HAP-1 (cell line): ENCODE data around the gene KRABD2.
"Not testable (repeated sequence)": the region's sequence is repeated elsewhere in the genome, so short reads cannot be mapped to it uniquely, and the experiment has no call there.

Experiments
- DNase-seq, 2 experiments: peaks; one replicate each; pipeline ENCODE4 v3.0.0-alpha.2; 2016 to 2020; ENCODE audit warnings: low spot score in 2 of 2
- H3K27me3 ChIP-seq: fragments of 250-450 bp; sonication (Bioruptor Pico); 2 replicates; pipeline ENCODE4 v1.5.1; 2020; ENCODE audit warnings: low read depth, mild to moderate bottlenecking, moderate library complexity
- H3K36me3 ChIP-seq: fragments of 250-450 bp; sonication (Bioruptor Pico); replicated peaks from 2 replicates; pipeline ENCODE4 v1.5.1; 2020; ENCODE audit warnings: mild to moderate bottlenecking
- H3K4me1 ChIP-seq: fragments of 250-450 bp; sonication (Bioruptor Pico); 2 replicates; pipeline ENCODE4 v1.5.1; 2020; ENCODE audit warnings: mild to moderate bottlenecking
- H3K4me3 ChIP-seq: fragments of 250-450 bp; sonication (Bioruptor Pico); 2 replicates; pipeline ENCODE4 v1.5.1; 2020; ENCODE audit warnings: mild to moderate bottlenecking, moderate library complexity
- H3K9me3 ChIP-seq: fragments of 250-450 bp; sonication (Bioruptor Pico); 2 replicates; pipeline ENCODE4 v1.5.1; 2020; ENCODE audit warnings: mild to moderate bottlenecking, moderate library complexity
- in situ Hi-C: fragments of 300-500 bp; cut with MboI; formaldehyde crosslinking; loops from 3 replicates; pipeline ENCODE4 v1.14.3; 2020; ENCODE audit warnings: low sequenced_read_pairs, inconsistent platforms, mixed read lengths

The KRABD2 gene

GRCh38 chr17:8406174-8406573 lies 29.7 kb upstream of the KRABD2 start:
- no peaks in the 10 kb centered on the region for H3K36me3 ChIP-seq
- H3K9me3 ChIP-seq, result no peaks in the 10 kb centered on the region
- peaks cover 4% of the 10 kb centered on the region; the same call in 1 of the 2 replicates for H3K4me1 ChIP-seq
- H3K4me3 ChIP-seq, result no peak overlapping the region
- H3K27me3 ChIP-seq, result peaks cover under 1% of the 10 kb centered on the region; the same call in 1 of the 2 replicates
- DNase-seq, result no peak
- in situ Hi-C loops, result no loop called here

DNA sequence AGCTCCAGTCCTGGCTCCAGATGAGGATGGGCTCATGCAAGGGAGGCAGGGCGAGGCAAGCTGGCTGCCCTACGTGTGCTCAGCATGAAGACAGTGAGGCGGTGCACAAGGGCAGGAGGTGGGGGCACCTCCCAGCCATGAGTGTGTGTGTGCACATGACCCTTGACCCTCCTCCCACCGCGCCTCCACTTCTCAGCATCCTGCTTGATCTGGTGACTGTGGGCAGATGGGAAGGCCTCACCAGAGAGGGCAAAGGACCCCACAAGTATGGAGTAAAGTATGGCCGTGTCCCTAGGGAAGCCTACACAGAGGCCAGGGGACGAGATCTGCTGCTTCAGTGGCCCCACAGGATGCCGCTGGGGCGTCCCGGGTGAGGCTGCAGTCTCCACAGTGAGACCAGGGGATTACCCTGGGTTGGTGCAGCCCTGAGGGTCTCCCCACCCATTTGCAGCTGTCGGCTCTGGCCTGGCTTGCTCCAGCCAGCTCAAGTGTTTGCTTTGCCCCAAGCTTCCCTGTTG lies 29.1 kb upstream of the KRABD2 start:
- Histone ChIP-seq H3K9me3 (no peaks in the 10 kb centered on the region), H3K4me1 (peaks cover 2% of the 10 kb centered on the region), H3K36me3 (no peaks in the 10 kb centered on the region), H3K4me3 (no peak overlapping the region), H3K27me3 (peaks cover 6% of the 10 kb centered on the region)
- in situ Hi-C loops, result no loop called here
- DNase-seq, result no peak

- in situ Hi-C loops, result no loop called here
- Histone ChIP-seq H3K4me1 (no peaks in the 10 kb centered on the region; the same call in 1 of the 2 replicates), H3K9me3 (no peaks in the 10 kb centered on the region), H3K4me3 (no peak overlapping the region), H3K27me3 (peaks cover 20% of the 10 kb centered on the region), H3K36me3 (no peaks in the 10 kb centered on the region)
- DNase-seq, result no peak
Observed at GRCh38 chr17:8402921-8403536, 26.5 kb upstream of the KRABD2 start.

DNA sequence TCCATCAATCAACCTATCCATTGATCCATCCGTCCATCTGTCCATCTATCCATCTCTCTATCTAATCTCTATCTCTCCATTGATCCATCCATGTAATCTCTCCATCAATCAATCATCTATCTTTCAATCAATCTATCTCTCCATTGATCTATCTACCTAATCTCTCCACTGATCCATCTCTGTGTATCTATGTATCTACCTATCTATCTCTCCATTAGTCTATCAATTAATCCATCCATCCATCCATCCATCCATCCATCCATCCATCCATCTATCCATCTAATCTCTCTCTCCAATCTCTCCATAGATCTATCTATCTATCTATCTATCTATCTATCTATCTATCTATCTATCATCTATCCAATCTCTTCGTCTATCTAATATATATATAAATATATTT lies 24.6 kb upstream of the KRABD2 start:
- no peaks in the 10 kb centered on the region for H3K36me3 ChIP-seq
- no peak overlapping the region for H3K4me3 ChIP-seq
- no peak for DNase-seq
- no peaks in the 10 kb centered on the region for H3K9me3 ChIP-seq
- peaks cover 31% of the 10 kb centered on the region for H3K27me3 ChIP-seq
- in situ Hi-C loops, result no loop called here
- no peaks in the 10 kb centered on the region; the same call in 1 of the 2 replicates for H3K4me1 ChIP-seq

DNA sequence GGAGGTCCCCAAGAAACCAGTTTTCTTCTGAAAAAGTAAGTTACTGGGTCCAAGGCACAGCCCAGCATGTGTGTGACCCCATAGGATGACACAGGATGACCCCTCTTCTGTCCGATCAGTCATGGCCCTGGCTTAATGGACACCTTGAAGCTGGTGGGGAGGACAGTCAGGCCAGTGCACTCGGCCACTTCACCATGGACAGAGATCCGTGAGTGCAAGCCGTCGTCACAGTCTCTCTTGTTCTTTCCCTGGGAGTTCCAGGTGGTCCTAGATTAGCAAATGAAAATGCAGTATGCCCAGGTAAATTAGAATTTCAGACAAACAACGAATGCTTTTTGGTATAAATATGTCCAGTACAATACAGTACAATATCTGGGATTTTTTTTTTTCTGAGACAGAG lies 22.5 kb upstream of the KRABD2 start:
- in situ Hi-C loops, result no loop called here
- Histone ChIP-seq H3K9me3 (no peaks in the 10 kb centered on the region), H3K4me1 (no peaks in the 10 kb centered on the region; the same call in 1 of the 2 replicates), H3K27me3 (peaks cover 40% of the 10 kb centered on the region), H3K4me3 (no peak overlapping the region), H3K36me3 (no peaks in the 10 kb centered on the region)
- no peak for DNase-seq

GRCh38 chr17:8397636-8398035 lies 21.1 kb upstream of the KRABD2 start, which contains the start of gene RNF222:
RNF222 (minus strand) TSS chr17:8397827; CDS start chr17:8393461, 4,366 bp downstream.
- Histone ChIP-seq H3K9me3 (no peaks in the 10 kb centered on the region), H3K36me3 (no peaks in the 10 kb centered on the region), H3K27me3 (peaks cover 44% of the 10 kb centered on the region), H3K4me3 (no peak within 1 kb of the TSS), H3K4me1 (no peaks in the 10 kb centered on the region; the same call in 1 of the 2 replicates)
- in situ Hi-C loops, result no loop called here
- no peak for DNase-seq

GRCh38 chr17:8394497-8394896 lies 18.0 kb upstream of the KRABD2 start:
- DNase-seq, H3K9me3 ChIP-seq, in situ Hi-C loops, H3K4me3 ChIP-seq, H3K4me1 ChIP-seq, H3K36me3 ChIP-seq: not testable (repeated sequence)
- H3K27me3 ChIP-seq, result peaks cover 35% of the 10 kb centered on the region

DNA sequence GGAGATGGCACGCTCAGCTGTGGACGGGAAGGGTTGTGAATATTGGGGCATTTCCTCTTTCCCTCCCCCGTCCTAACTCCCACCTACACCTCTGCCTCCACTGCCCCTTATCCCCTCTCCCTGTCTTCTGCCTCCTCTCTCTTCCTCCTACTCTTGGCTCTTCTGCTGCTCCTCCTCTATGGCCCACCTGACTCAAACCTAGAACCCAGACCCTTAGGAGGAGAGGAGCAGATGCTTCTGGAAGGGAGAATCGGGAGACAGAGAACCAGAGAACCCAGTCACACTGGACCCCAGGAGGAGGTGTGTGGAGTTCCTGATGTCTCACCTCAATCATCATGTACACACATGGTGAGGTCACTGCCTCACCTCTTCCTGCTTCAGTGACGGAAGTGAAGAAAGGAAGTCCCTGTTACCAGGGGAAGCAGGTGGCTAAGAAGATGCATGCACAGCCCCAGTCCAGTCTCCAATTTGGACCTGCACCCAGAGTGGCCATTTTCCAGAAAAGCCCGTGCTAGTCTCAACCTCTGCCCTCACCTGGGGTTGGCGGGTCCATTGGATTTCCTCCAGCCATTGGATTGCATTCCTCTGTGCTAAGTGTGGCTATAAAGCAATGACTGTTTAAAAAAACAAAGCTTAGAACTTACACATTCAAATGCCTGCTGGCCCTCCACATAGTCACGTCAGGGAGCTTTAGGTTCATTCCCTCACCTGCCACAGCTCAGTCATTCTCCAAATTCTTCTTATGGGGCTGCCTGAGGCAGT lies 17.1 kb upstream of the KRABD2 start:
- Histone ChIP-seq H3K27me3 (peaks cover 30% of the 10 kb centered on the region), H3K36me3 (no peaks in the 10 kb centered on the region), H3K4me3 (no peak overlapping the region), H3K9me3 (no peaks in the 10 kb centered on the region), H3K4me1 (no peaks in the 10 kb centered on the region)
- no peak for DNase-seq
- in situ Hi-C loops, result no loop called here

- Histone ChIP-seq H3K27me3 (peaks cover 23% of the 10 kb centered on the region), H3K4me3 (no peak overlapping the region), H3K4me1 (no peaks in the 10 kb centered on the region), H3K36me3 (no peaks in the 10 kb centered on the region), H3K9me3 (no peaks in the 10 kb centered on the region)
- in situ Hi-C loops, result no loop called here
- no peak for DNase-seq
Observed at GRCh38 chr17:8392674-8393469, 16.4 kb upstream of the KRABD2 start.

GRCh38 chr17:8392274-8392673 lies 15.8 kb upstream of the KRABD2 start:
- Histone ChIP-seq H3K4me3 (no peak overlapping the region), H3K36me3 (no peaks in the 10 kb centered on the region), H3K27me3 (peaks cover 17% of the 10 kb centered on the region), H3K4me1 (no peaks in the 10 kb centered on the region), H3K9me3 (no peaks in the 10 kb centered on the region)
- in situ Hi-C loops, result no loop called here
- DNase-seq, result no peak

DNA sequence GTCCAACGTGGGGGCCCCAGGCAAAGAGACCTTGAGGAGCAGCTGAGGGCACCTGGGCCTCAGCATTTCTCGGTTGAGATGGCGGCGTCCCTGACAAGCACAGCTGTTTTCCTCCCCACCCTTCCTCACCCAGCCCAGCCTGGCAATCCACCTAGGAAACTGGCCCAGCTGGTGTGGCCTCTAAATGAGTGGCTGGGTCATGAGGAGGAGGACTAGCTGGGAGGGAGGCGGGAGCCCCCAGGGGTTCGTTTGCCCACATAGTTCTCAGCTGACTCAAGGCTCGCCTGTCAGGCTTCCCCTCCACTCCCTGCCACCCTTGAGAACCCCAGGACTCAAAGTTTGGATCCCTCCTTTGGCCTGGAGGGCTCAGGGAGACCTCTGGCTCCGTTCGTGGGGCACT lies 15.2 kb upstream of the KRABD2 start:
- no peak for DNase-seq
- Histone ChIP-seq H3K4me1 (no peaks in the 10 kb centered on the region), H3K36me3 (no peaks in the 10 kb centered on the region), H3K4me3 (no peak overlapping the region), H3K27me3 (peaks cover 16% of the 10 kb centered on the region), H3K9me3 (no peaks in the 10 kb centered on the region)
- in situ Hi-C loops, result no loop called here

- DNase-seq, result no peak
- no peaks in the 10 kb centered on the region; the same call in 1 of the 2 replicates for H3K27me3 ChIP-seq
- no peaks in the 10 kb centered on the region for H3K36me3 ChIP-seq
- in situ Hi-C loops, result loop anchor here (10.0 kb wide), 1 partner anchor 357 kb away; the partner anchor contains the start of gene CCDC42
- no peaks in the 10 kb centered on the region for H3K9me3 ChIP-seq
- H3K4me3 ChIP-seq, result no peak overlapping the region
- peaks cover 5% of the 10 kb centered on the region; the same call in 1 of the 2 replicates for H3K4me1 ChIP-seq
Observed at GRCh38 chr17:8387914-8388651, 11.6 kb upstream of the KRABD2 start.

DNA sequence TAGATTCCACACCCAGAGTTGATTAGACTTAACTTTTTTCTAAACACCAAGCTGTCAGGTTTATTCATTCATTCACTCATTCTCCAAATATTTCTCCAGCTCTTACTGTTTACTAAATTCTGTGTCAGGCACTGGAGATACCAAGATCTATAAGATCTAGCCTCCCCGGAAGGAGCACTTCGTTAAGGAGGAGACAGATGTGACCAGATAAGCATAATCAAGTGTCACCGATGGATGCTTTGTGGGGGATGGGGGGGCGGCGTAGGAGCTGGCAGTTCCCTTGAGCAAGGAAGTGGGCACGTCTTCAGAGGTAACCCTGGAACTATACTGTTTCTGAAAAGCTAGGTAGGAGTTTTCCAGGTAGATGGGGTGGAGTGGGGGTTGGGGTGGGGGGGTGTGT lies 10.3 kb upstream of the KRABD2 start:
- Histone ChIP-seq H3K9me3 (no peaks in the 10 kb centered on the region), H3K4me3 (no peak overlapping the region), H3K4me1 (peaks cover 6% of the 10 kb centered on the region), H3K36me3 (peaks cover 8% of the 10 kb centered on the region), H3K27me3 (no peaks in the 10 kb centered on the region; the same call in 1 of the 2 replicates)
- no peak for DNase-seq
- in situ Hi-C loops, result loop anchor here (10.0 kb wide), 1 partner anchor 358 kb away; the partner anchor contains the start of gene CCDC42
